Stimulated activated CD4-positive, alpha-beta T cell treated with anti-CD3 and anti-CD28 coated beads, Interleukin-4, amount 100 ng/mL, for 48 hours (primary cell): ENCODE results near the gene ZNF580.

Experiments used
- DNase-seq, 2 donors: peaks; one replicate each; pipeline ENCODE4 v3.0.0-alpha.2; 2020; ENCODE audit warnings: low read depth in 2 of 2

Gene ZNF580

DNA sequence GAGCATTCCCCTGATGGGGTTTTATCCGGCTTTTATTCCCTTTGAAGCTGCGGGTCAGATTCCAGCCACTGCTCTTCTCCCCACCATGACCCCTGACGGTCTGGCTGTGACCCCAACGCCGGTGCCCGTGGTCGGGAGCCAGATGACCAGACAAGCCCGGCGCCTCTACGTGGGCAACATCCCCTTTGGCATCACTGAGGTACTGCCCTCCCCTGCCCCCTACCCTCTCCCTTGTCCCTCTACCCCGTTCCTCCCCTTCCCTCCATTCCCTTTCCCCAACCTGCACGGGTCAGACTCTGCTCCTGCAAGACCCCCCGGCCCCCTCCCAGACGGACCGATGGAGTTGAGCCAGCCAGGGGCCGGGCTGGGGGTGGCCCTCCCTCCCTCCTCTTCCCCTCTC lies 20.2 kb downstream of the ZNF580 start:
- no peak for DNase-seq

DNA sequence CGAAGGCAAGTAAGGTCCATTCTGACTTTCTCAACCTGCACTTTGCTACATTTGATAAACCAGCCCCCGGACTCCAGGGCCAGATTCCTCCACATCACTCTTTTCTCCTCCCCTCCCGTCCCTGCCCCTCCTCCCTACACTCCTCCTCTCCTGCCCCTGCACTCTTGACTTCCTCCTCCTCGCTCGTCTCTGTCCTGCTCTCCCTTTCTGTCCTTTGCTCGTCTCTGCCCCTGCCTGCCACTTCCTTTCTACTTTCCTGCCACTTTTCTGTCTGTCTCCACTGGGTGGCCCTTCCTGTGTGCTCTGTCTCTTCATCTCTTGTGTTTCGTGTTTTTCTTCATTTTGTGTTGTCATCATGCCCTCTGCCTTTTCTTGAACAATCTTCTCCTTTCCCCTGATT lies 21.0 kb downstream of the ZNF580 start:
- DNase-seq, result no peak

DNA sequence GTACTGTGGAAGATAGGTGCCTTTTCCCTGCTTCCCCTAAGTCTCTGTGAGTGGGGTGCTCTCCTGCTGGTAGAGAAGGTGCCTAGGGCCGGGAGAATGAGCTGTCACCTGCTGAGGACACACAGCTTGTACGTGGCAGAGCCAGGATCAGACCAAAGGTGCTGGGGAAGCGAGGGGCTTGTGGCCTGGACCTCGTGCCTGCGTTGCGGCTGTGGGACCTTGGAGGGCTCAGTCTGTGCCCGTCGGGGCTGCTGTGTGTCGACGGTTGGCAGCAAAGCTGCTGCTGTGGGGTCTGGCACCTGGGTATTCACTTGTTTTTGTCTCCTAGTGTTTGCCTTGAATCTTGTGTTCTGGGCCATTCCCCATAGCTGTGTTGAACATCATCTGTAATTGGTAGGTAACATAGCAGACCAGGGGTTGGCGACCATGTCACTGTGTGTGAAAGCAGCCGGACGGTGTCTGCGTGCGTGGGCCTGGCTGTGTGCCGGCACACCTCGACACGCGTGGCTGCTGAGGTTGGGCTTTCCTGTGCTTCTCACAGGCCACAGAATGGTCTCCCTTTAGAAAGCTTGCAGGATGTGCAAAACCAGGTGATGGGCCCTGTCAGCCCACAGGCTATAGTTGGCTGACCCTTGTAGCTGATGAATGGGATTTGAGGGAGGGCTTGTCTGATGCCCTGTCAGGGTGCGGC lies 23.2 kb downstream of the ZNF580 start:
- DNase-seq, result no peak

DNA sequence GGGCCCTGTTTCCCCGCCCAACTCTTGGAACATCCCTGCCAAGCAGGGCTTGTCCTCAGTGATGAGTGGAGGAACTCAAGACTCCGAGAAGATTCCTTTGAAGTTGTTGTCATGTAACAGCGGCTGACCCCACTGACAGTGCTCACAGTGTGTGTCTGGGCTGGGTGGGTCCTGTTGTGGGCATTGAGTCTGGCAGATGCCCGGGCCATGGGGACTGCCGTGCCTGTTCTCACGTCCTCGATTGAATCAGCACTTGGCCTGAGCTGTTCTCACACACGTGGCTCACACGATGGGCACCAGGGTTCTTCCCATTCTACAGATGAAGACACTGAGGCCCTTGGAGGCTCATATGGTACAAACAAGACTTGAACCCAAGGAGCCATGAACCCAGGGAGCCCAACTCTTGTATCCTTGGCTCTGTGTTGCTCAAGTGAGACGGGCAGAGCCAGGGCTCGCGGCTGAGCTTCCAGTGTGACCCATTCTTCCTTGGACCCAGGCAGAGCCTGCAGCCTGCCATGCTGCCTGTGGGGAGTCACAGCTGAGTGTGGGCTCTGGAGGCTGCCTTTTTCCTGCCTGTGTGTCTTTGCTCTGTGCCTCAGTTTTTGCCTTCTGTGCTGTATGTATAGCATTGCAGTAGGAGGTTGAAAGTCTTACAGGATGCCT lies 25.7 kb downstream of the ZNF580 start:
- DNase-seq, result no peak

DNA sequence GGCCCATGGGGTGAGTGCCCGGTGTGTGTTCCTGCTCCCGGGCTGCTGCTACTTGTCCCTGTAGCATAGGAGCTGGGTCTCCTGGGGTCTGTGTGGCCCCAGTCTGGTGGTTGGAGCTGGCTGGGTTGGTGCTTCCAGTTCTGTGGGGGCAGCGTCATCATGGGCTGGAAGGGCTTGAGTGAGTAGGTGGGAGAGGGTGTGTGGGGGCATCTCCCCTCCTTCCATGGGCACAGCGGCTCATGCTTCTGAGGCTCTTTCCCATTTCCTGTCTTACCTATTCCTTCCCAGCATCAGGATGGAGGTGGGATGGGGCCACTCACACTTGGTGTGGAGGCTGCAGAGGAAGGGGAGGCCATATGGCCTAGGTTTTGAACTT lies 26.2 kb downstream of the ZNF580 start:
- no peak for DNase-seq

DNA sequence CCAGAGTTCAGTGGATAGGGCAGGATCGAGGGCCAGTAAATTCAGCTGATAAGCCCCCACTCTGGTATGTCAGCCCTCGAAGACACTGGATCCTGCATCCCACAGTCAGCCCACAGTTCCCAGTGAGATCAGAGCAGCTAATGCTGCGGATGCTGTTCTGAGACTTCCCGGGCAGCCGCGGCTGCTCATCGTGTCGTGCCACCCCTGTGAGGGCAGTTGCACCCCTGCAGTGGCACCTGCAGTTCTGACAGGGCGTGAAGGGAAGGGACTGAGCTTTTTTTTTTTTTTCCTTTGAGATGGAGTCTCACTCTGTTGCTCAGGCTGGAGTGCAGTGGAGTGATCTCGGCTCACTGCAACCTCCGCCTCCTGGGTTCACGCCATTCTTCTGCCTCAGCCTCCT lies 26.7 kb downstream of the ZNF580 start:
- no peak for DNase-seq

DNA sequence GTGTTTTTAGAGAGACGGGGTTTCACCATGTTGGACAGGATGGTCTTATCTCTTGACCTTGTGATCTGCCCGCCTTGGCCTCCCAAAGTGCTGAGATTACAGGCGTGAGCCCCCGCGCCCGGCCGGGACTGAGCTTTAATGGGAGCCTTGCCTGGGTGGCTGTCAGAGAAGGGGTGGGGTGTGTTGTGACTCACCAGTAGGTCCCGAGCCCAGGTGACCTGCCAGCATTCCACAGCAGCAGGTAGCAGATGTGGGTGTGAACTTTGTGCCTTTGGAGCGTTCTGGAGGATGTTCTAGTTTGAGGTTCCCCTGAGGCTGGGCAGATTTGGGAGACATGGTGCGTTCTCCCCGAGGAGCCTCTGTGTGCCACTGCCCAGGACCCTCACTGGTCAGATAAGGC lies 27.2 kb downstream of the ZNF580 start:
- DNase-seq, result no peak

DNA sequence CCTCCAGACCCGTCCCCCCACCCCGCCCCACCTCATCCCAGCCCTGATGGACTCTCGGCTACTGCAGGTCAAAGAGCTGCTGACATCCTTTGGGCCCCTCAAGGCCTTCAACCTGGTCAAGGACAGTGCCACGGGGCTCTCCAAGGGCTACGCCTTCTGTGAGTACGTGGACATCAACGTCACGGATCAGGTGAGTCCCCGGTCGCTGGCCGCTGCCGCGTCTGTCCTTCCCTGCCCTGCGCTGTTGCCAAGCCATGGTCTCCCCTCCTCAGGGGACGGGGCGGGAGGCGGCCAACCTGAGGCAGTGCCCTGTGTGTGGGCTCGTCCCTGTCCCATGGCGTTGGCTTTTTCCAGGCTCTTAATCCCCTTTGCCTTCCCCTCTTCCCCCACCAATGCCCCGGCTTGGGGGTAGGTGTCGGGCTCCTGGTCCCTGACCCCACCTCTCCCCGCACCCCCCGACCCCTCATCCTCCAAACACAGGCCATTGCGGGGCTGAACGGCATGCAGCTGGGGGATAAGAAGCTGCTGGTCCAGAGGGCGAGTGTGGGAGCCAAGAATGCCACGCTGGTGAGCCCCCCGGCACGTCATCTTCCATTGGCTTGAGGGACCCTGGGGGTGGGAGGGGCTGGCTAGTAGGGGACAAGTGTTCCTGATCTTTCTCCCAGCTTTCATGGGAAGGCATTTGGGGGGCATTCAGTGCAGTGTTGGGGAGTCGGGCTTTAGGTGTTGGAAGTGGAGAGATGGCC lies 28.0 kb downstream of the ZNF580 start:
- DNase-seq, result no peak

DNA sequence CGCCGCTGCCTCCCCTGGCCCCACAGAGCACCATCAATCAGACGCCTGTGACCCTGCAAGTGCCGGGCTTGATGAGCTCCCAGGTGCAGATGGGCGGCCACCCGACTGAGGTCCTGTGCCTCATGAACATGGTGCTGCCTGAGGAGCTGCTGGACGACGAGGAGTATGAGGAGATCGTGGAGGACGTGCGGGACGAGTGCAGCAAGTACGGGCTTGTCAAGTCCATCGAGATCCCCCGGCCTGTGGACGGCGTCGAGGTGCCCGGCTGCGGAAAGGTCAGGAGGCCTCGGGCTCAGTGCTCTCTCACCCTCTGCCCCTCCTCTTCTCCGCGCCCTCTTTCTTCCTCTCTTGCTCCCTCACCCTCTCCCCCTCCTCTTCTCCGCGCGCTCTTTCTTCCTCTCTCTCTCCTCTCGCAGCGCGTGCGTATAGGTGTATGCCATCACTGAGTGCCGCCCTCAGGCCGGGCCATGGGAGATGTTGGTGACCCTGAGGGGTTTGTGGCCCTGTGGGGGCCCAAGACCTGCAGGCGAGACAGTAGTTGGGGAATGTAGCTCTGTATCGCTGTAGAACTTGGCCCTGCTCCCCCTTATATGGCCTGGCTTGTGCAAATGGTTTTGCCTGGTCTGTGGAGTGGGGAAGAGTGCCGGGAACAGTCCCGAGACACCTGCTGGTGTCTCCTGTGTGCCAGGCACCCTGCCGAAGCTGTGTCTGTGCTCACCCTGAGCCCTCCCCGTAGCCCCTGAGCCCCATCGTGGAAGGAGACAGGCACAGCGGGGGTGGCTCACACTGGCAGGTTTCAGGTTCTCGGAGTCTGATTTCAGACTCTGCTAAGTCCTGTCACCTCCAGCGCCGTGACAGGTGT lies 28.8 kb downstream of the ZNF580 start:
- DNase-seq, result no peak

DNA sequence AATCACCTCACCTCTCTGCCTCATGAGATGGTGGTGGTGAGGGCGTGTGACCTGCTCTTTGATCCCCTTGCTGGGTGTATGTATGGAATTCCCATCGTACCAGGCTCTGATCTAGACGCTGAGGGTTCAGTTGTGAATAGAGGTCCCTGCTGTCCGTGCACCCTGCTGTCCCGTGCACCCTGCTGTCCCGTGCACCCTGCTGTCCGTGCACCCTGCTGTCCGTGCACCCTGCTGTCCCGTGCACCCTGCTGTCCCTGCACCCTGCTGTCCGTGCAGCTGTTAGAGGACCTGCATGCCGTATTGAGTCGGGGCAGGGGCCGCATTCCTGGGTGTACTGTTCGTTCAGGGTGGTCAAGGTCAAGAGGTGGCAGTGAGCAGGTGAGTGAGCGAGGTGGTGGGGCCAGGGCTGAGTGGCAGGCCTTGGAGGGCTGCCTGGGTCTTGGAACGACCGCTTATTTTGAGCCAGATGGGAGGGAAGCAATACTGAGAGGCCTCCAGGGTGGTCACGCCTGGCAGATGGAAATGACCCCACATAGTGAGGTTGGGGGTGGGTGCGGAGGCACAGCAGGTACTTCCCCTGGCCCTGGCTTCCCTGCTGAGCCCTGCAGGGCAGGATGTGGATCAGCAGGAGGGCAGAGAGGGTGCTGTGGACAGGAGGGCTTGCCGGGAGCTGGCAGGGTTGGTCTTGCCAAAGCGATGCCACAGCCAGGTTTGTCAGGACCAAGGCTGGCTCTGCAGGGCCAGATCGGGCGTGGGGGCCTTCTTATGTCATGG lies 29.7 kb downstream of the ZNF580 start:
- DNase-seq, result no peak

DNA sequence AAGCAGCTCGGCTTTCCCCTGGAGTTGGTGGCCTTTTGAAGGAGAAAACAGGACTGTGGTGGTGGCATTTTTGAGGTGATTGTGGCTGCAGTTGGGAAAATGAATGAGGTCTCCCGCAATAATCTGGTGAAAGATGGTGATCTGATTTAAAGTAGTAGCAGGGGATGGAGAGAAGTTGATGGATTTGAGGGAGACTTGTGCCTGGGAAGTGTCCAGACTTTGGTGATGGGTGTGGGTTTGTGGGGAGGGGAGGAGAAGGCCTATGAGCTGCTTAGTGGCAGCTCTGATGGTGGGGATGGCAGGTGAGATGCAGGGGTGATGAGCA lies 30.2 kb downstream of the ZNF580 start:
- no peak for DNase-seq

DNA sequence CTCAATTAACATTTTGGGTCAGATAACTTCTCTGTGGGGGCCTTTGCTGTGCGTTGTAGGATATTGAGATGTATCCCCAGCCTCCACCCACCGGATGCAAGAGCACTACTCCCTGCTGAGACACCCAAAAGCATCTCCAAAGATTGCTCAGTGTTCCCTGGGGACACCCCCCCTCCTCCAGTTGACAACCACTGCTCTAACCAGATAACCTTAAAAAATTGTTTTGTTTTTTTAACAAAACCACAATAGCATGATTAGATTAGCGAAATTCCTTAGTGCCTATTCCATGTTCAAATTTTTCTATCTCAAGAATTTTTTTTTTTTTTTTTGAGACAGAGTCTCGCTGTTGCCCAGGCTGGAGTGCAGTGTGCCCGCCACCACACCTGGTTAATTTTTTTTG lies 31.6 kb downstream of the ZNF580 start:
- DNase-seq, result no peak

DNA sequence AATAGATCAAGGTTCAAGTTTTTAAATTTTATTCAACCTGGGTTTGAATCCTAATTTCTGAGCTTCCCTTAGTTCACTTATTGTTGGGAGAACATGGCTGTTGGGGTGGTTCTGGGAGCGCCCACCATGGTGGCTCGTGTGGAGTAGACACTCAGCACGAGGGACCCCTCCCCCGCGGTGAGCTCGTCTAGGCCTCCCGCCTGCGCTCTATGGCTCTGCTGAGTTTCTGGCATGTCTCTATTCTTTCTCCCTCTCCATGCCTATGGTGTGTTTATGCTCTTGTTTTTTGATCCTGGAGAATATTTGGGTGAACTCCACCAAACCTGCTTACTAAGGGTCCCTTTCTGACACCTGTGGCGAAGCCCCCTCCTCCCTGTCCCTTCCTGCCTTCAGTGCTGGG lies 32.7 kb downstream of the ZNF580 start:
- no peak for DNase-seq

DNA sequence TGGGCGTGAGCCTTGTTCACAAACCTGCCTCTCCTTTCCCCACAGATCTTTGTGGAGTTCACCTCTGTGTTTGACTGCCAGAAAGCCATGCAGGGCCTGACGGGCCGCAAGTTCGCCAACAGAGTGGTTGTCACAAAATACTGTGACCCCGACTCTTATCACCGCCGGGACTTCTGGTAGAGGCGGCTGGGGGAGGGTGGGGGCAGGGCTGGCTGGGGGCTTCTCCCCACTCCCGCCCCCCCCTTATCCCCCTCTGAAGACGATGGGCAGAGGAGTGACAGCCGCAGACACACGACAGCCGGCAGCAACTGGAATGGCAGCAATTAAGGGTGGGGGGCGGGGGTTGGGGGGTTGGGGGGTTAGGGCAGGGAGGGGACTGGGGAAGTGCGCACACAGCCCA lies 33.1 kb downstream of the ZNF580 start:
- no peak for DNase-seq

DNA sequence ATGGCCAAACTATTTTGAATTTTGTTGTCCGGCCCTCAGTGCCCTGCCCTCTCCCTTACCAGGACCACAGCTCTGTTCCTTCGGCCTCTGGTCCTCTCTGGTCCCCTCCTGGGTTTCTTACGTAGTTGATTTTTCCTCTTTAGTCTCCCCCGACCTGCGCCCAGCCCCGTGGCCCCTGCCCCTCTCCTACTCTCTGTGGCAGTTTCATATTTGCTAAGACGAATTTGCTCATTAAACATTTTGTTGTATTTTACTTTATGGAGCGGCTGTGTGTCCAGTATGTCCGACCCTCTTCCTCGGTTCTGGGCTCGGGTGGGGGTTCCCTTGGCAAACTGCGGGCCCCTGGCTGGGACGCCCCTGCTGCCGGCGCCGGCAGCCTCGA lies 33.6 kb downstream of the ZNF580 start:
- DNase-seq, result no peak

DNA sequence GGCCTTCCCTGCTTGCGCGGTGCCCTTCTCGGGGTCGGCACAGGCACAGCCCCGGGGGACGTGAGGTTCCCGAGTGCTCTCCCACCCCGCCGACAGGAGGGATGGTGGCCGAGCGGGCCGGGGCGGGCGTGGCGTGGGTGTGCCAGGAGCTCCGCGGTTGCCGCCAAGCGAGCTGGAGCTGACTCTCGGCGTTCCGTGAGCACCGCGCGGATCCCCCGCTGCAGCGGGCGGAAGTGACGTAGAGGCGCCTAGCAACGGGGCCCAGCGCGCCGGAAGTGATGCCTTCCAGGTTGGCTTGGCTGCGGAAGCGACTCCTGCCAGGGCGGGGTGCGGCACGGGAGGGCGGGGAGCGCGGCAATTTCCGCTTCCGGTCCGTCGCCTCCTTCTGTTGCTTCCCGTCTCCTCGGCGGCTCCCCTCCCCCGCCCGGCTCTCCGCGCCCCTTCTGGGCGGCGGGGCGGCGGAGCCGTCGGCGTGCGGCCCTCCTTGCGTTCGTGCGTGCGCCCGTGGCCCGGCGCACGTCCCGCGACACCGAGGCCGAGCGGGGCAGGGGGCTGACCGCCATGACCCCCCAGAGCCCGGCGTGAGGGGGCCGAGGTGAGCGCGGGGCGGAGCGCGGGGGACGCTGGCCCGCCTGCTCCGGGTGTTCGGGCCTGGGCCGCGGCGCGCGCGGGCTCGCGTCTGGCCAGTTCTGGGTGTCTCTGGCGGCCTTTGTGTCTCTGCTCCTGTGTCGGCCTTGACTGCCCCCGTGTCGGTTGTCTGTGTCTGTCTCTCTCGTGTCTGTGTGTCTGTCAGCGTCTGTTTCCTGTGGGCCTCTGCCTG lies 34.2 kb downstream of the ZNF580 start, which contains the start of gene EPN1:
Gene EPN1, plus strand, starts transcription at position 386 of the 820 bp plus-strand sequence. CDS start 3,402 bp downstream, outside the sequence.
- peak; percentile 95 to 97 for DNase-seq

DNA sequence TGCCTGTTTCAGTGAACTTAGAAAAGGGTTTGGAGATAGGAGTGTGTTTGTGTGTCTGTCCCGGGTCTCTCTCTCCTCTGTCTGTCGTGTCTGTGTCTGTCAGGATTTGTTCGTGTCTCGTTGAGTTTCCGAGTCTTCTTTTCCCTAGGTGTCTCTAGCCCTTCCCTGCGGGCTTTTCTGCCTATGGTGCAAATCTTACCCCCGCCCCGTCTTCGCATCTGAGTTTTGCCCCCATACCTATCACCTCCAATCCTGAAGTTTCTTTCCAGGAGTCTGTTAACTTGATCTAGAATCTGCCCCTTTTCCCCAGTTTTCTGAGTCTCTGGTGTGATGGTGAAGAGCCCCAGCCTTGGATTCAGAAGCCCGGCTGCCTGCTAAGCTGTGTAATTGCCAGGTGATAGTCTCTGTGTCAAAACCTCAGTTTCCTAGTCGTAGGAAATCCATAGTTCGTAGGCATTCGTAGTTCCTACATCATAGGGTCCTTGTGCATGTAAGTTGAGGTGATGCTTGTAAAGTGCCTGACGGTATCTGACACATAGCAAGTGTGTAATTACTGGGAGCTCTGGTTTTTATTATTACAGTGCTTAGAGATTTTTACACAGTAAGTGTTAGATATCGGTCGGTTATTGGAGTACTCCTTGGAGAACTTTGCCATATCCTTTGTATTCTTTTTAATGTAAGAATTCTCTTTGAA lies 35.0 kb downstream of the ZNF580 start:
- no peak for DNase-seq

DNA sequence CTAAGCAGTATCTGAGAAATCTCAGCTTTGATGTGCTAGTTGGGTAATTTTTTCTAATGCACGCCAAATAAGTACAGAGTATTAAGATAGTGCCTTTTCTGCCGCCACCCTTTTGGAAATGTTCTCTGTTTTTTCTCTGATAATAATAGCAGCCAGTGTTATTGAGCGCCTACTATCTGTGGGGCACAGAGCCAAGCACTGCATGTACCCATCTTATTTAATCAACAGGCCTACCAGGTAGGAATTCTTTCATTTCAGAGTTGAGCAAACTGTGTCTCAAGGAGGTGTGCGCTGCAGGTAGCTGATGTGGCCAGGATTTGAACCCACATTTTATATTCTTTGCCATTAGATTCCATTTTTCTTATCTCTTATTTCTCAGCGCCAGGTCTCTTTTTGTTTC lies 35.6 kb downstream of the ZNF580 start:
- no peak for DNase-seq

DNA sequence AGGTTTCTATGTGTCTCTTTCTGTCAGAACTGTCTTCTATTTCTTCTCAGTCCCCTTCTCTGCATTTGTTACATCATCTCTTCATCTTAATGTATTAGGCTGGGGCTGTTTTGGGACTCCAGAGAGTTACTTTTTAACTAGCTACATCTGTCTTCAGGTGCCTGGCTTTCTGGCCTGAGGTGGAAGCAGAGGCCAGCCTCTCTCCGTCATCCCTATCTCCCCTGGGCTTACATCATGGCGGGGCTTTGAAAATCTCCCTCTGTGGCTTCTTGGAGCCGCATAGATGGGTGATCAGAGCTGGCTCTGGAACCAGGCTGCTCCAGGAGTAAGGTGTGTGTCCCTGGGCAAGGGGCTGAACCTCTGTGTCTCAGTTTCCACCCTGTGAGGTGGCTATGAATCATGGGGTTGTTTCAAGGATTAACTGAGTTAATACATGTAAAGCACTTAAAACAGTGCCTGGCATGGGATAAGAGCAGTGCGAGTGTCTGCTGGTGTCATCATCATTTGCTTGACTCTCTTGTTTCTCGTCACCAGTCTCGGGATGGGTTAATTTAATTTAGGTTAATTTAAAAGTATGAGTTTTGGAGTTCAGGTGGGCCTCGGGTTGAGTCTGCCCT lies 36.2 kb downstream of the ZNF580 start:
- no peak for DNase-seq
